HepG2 (cell line): Measurements from ENCODE around the gene MIGA2. TPM values are rescaled to one million over a fixed set of nuclear protein-coding genes. Genes with fewer than 3 reads are reported as not detected.
A peak's percentile ranks its signal among the peaks of the same experiment; 100 is the strongest.

Experiments
- ATAC-seq: fragments of 200-7000 bp; cut with Tn5 transposase; 3 replicates; pipeline ENCODE4 v1.9.1; 2020; ENCODE audit warnings: mild to moderate bottlenecking, moderate library complexity
- BruUV-seq: library from RNA; stranded (reverse); fragments of 400-500 nt; replicated peaks from 2 replicates; lab custom pipeline; 2021; lab: Mats Ljungman, UMichigan
- CTCF ChIA-PET: fragments of 300-600 bp; formaldehyde crosslinking; extraction: SDS; loops from one replicate; lab custom pipeline; 2021; ENCODE audit warnings: low total read pairs, inconsistent platforms, low intra/inter-chr PET ratio; lab: Yijun Ruan, JAX
- POLR2A ChIA-PET: fragments of 350-600 bp; sonication (Branson Sonifier 250); formaldehyde crosslinking; loops from one replicate; lab custom pipeline; 2020; ENCODE audit warnings: antibody characterized with exemption, inconsistent platforms; lab: Yijun Ruan, JAX
- DNase-seq: peaks from one replicate; pipeline ENCODE4 v3.0.0-alpha.2; 2015; ENCODE audit warnings: low spot score
- FAIRE-seq: peaks from 3 replicates; lab custom pipeline; 2011; peaks lifted over from hg19 to GRCh38; lab: Jason Lieb, UNC
- H2AFZ ChIP-seq: one replicate; pipeline ENCODE4 v1.6.1; 2011; ENCODE audit warnings: low read length, inconsistent platforms
- H3K27ac ChIP-seq: fragments of 300-600 bp; 3 replicates; pipeline ENCODE4 v1.8.0; 2011; ENCODE audit warnings: mixed run types, mild to moderate bottlenecking, mixed read lengths, low read length, inconsistent platforms; ENCODE audit not compliant: insufficient read depth; ENCODE audit errors: extremely low read length
- H3K27me3 ChIP-seq, 2 experiments: fragments of 200-600 bp in 1 of 2; 2 replicates in 1 of 2; 3 replicates in 1 of 2; pipeline versions ENCODE4 v1.6.0 to v1.8.0; 2011; ENCODE audit warnings: low read length in 2 of 2, mild to moderate bottlenecking in 2 of 2, moderate library complexity in 2 of 2, inconsistent platforms in 1 of 2; ENCODE audit not compliant: insufficient read depth in 2 of 2, control insufficient read depth in 1 of 2
- H3K36me3 ChIP-seq, 2 experiments: fragments of 200-600 bp in 1 of 2; replicated peaks in 1 of 2; 2 replicates in 1 of 2; 3 replicates in 1 of 2; pipeline versions ENCODE4 v1.5.1 to v1.8.0; 2011; ENCODE audit warnings: low read length in 2 of 2, inconsistent platforms in 1 of 2; ENCODE audit not compliant: insufficient read depth in 2 of 2, control insufficient read depth in 1 of 2
- H3K4me1 ChIP-seq: 2 replicates; pipeline ENCODE4 v1.5.1; 2012; ENCODE audit warnings: low read length, inconsistent platforms; ENCODE audit not compliant: insufficient read depth
- H3K4me2 ChIP-seq: 2 replicates; pipeline ENCODE4 v1.6.0; 2011; ENCODE audit warnings: low read depth, low read length, inconsistent platforms
- H3K4me3 ChIP-seq, 3 experiments: fragments of 200-600 bp in 1 of 3; sonication (generic), shearing (Covaris generic) in 1 of 3; replicated peaks in 1 of 3; 2 replicates each; pipeline ENCODE4 v1.5.1; 2011 to 2016; ENCODE audit warnings: low read length in 3 of 3, inconsistent platforms in 2 of 3, low read depth in 2 of 3, mild to moderate bottlenecking in 2 of 3, control low read depth in 1 of 3, mixed read lengths in 1 of 3; ENCODE audit not compliant: insufficient read depth in 1 of 3
- H3K79me2 ChIP-seq: one replicate; pipeline ENCODE4 v1.6.1; 2011; ENCODE audit warnings: low read length, inconsistent platforms; ENCODE audit not compliant: insufficient read depth
- H3K9ac ChIP-seq: 2 replicates; pipeline ENCODE4 v1.6.0; 2011; ENCODE audit warnings: mild to moderate bottlenecking, low read depth, low read length, inconsistent platforms; ENCODE audit not compliant: insufficient read depth
- H3K9me3 ChIP-seq: 2 replicates; pipeline ENCODE4 v1.5.1; 2012; ENCODE audit warnings: mild to moderate bottlenecking, low read length
- H4K20me1 ChIP-seq: 2 replicates; pipeline ENCODE4 v1.6.0; 2011; ENCODE audit warnings: inconsistent platforms, mild to moderate bottlenecking, low read length, moderate library complexity; ENCODE audit not compliant: insufficient read depth
- AKAP8 ChIP-seq: sonication (generic); formaldehyde crosslinking; IDR thresholded peaks from 2 replicates; pipeline ENCODE4 v1.5.1; 2020; ENCODE audit warnings: mild to moderate bottlenecking, missing genetic modification reagents
- MYNN ChIP-seq: sonication (generic); formaldehyde crosslinking; IDR thresholded peaks from 2 replicates; pipeline ENCODE4 v1.4.0; 2020; ENCODE audit warnings: mild to moderate bottlenecking, low read depth, missing genetic modification reagents
- NFE2L2 ChIP-seq: fragments of 150-350 bp; IDR thresholded peaks from 2 replicates; pipeline ENCODE4 v1.6.1; 2014; ENCODE audit warnings: low read length
- RARG ChIP-seq: sonication (generic); formaldehyde crosslinking; IDR thresholded peaks from 2 replicates; pipeline ENCODE4 v1.4.0; 2020; ENCODE audit warnings: low read depth, mild to moderate bottlenecking, missing genetic modification reagents
- SPEN ChIP-seq: sonication (generic); formaldehyde crosslinking; IDR thresholded peaks from 2 replicates; pipeline ENCODE4 v1.5.1; 2020; ENCODE audit warnings: low read depth, mild to moderate bottlenecking, missing genetic modification reagents
- STAT5B ChIP-seq: sonication (generic); formaldehyde crosslinking; IDR thresholded peaks from 2 replicates; pipeline ENCODE4 v1.4.0; 2020; ENCODE audit warnings: missing genetic modification reagents
- SUZ12 ChIP-seq: fragments of 150-350 bp; IDR thresholded peaks from 2 replicates; pipeline ENCODE4 v1.6.1; 2014; ENCODE audit warnings: low read depth, low read length
- TGIF2 ChIP-seq: IDR thresholded peaks from 2 replicates; pipeline ENCODE4 v1.6.1; 2016; ENCODE audit warnings: control low read depth, missing compliant biosample characterization
- TSC22D2 ChIP-seq: sonication (generic); formaldehyde crosslinking; IDR thresholded peaks from 2 replicates; pipeline ENCODE4 v1.5.1; 2020; ENCODE audit warnings: missing genetic modification reagents, mild to moderate bottlenecking, borderline replicate concordance
- ZMYM3 ChIP-seq: sonication (generic); formaldehyde crosslinking; IDR thresholded peaks from 2 replicates; pipeline ENCODE4 v1.5.1; 2020; ENCODE audit warnings: mild to moderate bottlenecking, missing genetic modification reagents
- ZNF256 ChIP-seq: sonication (generic); formaldehyde crosslinking; conservative IDR thresholded peaks from 2 replicates; pipeline ENCODE4 v1.4.0; 2020; ENCODE audit warnings: missing genetic modification reagents
- ZNF296 ChIP-seq: sonication (generic); formaldehyde crosslinking; conservative IDR thresholded peaks from 2 replicates; pipeline ENCODE4 v1.5.0; 2020; ENCODE audit warnings: mild to moderate bottlenecking, missing genetic modification reagents
- ZNF383 ChIP-seq: sonication (generic); formaldehyde crosslinking; IDR thresholded peaks from 2 replicates; pipeline ENCODE4 v1.4.0; 2020; ENCODE audit warnings: missing genetic modification reagents, mild to moderate bottlenecking, borderline replicate concordance
- ZNF781 ChIP-seq: sonication (generic); formaldehyde crosslinking; IDR thresholded peaks from 2 replicates; pipeline ENCODE4 v1.5.1; 2020; ENCODE audit warnings: borderline replicate concordance, mild to moderate bottlenecking, missing genetic modification reagents; ENCODE audit errors: not compliant biosample characterization
- ZNF83 ChIP-seq: sonication (generic); formaldehyde crosslinking; IDR thresholded peaks from 2 replicates; pipeline ENCODE4 v1.4.0; 2020; ENCODE audit warnings: missing genetic modification reagents, mild to moderate bottlenecking, borderline replicate concordance
- WGBS: methylation state at CpG from one replicate; pipeline ENCODE4 v1.1.6; 2017; ENCODE audit warnings: low lambda C conversion rate; 5-methylcytosine and 5-hydroxymethylcytosine counted together
- in situ Hi-C: cut with HindIII; loops from 2 replicates; pipeline ENCODE4 v1.10.0; 2017; ENCODE audit warnings: low pct_unique_long_range_greater_than_20kb; ENCODE audit not compliant: extremely low pct_ligation_motif_present
- intact Hi-C: fragments of 100-400 bp; cut with micrococcal nuclease; formaldehyde crosslinking; loops from one replicate; pipeline ENCODE4 v1.10.0; 2022; ENCODE audit not compliant: unreplicated experiment
- polyA plus RNA-seq, 8 experiments: library from polyadenylated mRNA; depleted of rRNA in 3 of 8; stranded (reverse) in 7 of 8; unstranded in 1 of 8; fragments of >200 nt; fragmentation: Illumina TruSeq in 4 of 8; extraction: Trizol in 4 of 8; gene quantifications; 2 replicates each; pipeline versions ENCODE4 v1.2.1 to v1.2.3, GENCODE V29; 2011 to 2016; ENCODE audit warnings: low read depth in 4 of 8, missing spikeins in 1 of 8, mixed read lengths in 1 of 8; ENCODE audit not compliant: insufficient read depth in 1 of 8
- total RNA-seq, 5 experiments: library from RNA; depleted of rRNA; stranded (reverse); fragments of >200 nt; fragmentation: Illumina TruSeq; extraction: Trizol; gene quantifications; 2 replicates each; pipeline ENCODE4 v1.2.3, GENCODE V29; 2016; ENCODE audit warnings: low read depth in 1 of 5
- TF ChIP-seq, protein P1 (sequence below): sonication (generic); formaldehyde crosslinking; IDR thresholded peaks from 2 replicates; pipeline ENCODE4 v1.5.1; 2020; ENCODE audit warnings: missing genetic modification reagents, mild to moderate bottlenecking, borderline replicate concordance
- TF ChIP-seq, protein P2 (sequence below): sonication (generic); formaldehyde crosslinking; IDR thresholded peaks from 2 replicates; pipeline ENCODE4 v1.8.0; 2023; ENCODE audit warnings: mild to moderate bottlenecking, missing genetic modification reagents
- TF ChIP-seq, protein P3 (sequence below): sonication (generic); formaldehyde crosslinking; IDR thresholded peaks from 2 replicates; pipeline ENCODE4 v1.8.0; 2022; ENCODE audit warnings: missing genetic modification reagents, mild to moderate bottlenecking, borderline replicate concordance
- TF ChIP-seq, protein P4 (sequence below): IDR thresholded peaks from 2 replicates; pipeline ENCODE4 v1.6.1; 2012; ENCODE audit warnings: inconsistent platforms
- TF ChIP-seq, protein P5 (sequence below): sonication (generic); formaldehyde crosslinking; IDR thresholded peaks from 2 replicates; pipeline ENCODE4 v1.4.0; 2020; ENCODE audit warnings: mild to moderate bottlenecking, missing genetic modification reagents

Gene MIGA2
- total and polyA plus RNA-seq, 2 of the 13 experiments (the other 11 are each of a cell fraction or from before 2014, with no cell fraction given), result 10.8 to 17.1 TPM

DNA sequence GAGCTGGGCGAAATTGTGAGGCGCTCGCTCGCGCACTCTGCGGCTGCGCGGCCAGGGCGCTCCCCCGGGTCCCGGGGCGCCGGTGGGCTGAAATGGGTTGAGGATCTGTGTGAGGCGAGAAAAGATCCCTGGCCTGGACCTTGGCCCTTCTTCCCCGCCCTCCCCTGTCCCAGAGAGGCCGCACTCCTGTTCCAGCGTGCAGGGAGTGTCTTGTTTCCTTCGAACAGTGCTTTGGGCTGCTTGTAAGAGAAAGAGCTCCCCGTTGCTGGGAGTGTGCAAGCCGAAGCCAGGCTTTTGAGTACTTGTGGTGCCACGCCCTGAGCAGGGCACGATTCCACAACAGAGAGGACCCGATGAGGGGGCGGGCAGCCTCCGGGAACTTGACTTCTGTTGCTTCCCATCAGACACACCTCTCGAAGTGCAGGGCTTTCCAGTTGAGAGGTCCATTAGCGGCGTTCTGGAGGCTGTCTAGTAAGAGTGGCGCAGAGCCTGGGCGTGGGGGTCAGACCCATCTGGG is 45.0 kb downstream of the MIGA2 start:
- H3K9me3 ChIP-seq, result no peaks in the 10 kb centered on the region
- in situ Hi-C loops (no loop called here), intact Hi-C loops (loop anchor here (5.0 kb wide), 1 partner anchor 44 kb away; the partner anchor contains the start of gene MIGA2)
- H3K36me3 ChIP-seq, result peaks cover 10 to 22% of the 10 kb centered on the region in 2 experiments
- WGBS, result 3% methylated on average over 8 of the region's 30 CpGs
- H2AFZ ChIP-seq, result no peak overlapping the region
- DNase-seq, result no peak
- peak overlapping the region; percentile 99 for H3K4me2 ChIP-seq
- peak overlapping the region; percentile 90 for H3K9ac ChIP-seq
- no peaks in the 10 kb centered on the region for H4K20me1 ChIP-seq
- peaks cover 64% of the 10 kb centered on the region for H3K4me1 ChIP-seq
- peak overlapping the region; percentile 84 for H3K27ac ChIP-seq
- FAIRE-seq, result no peak
- peak; percentile 66; the same call in 2 of the 3 replicates for ATAC-seq
- H3K79me2 ChIP-seq, result peaks cover 41% of the 10 kb centered on the region
- TSS peak; percentile 71 for BruUV-seq
- peak overlapping the region; percentile 65 to 97 (median 87) for H3K4me3 ChIP-seq
- CTCF ChIA-PET, result no interaction called here
- POLR2A ChIA-PET, result interaction anchor here (0.8 to 1.8 kb wide), 16 partner anchors 9 to 416 kb away, joined by 3 to 18 read pairs (median 6); partner anchors contain the start of genes CRAT, MIGA2, PTPA and SH3GLB2
- no peaks in the 10 kb centered on the region for H3K27me3 ChIP-seq
- TF ChIP-seq, protein P1, sequence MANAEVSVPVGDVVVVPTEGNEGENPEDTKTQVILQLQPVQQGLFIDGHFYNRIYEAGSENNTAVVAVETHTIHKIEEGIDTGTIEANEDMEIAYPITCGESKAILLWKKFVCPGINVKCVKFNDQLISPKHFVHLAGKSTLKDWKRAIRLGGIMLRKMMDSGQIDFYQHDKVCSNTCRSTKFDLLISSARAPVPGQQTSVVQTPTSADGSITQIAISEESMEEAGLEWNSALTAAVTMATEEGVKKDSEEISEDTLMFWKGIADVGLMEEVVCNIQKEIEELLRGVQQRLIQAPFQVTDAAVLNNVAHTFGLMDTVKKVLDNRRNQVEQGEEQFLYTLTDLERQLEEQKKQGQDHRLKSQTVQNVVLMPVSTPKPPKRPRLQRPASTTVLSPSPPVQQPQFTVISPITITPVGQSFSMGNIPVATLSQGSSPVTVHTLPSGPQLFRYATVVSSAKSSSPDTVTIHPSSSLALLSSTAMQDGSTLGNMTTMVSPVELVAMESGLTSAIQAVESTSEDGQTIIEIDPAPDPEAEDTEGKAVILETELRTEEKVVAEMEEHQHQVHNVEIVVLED (CRISPR knock-in tag), result no peak
- TF ChIP-seq TSC22D2 (CRISPR knock-in tag) (0 out of 2 replicates have a peak, but pooled peaks have one; percentile 26), ZMYM3 (peak; percentile 87), ZNF83 (CRISPR knock-in tag) (no peak), AKAP8 (CRISPR knock-in tag) (no peak), ZNF781 (peak; percentile 9), STAT5B (CRISPR knock-in tag) (no peak), SPEN (CRISPR knock-in tag) (no peak), ZNF256 (CRISPR knock-in tag) (no peak), TGIF2 (CRISPR knock-in tag) (0 out of 2 replicates have a peak, but pooled peaks have one; percentile 10), ZNF383 (CRISPR knock-in tag) (no peak), MYNN (CRISPR knock-in tag) (no peak), RARG (CRISPR knock-in tag) (no peak), NFE2L2 (no peak), SUZ12 (no peak), ZNF296 (CRISPR knock-in tag) (no peak)
- TF ChIP-seq, protein P2, sequence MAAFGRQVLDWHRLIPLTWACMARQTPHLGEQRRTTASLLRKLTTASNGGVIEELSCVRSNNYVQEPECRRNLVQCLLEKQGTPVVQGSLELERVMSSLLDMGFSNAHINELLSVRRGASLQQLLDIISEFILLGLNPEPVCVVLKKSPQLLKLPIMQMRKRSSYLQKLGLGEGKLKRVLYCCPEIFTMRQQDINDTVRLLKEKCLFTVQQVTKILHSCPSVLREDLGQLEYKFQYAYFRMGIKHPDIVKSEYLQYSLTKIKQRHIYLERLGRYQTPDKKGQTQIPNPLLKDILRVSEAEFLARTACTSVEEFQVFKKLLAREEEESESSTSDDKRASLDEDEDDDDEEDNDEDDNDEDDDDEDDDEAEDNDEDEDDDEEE (CRISPR knock-in tag), result no peak
- TF ChIP-seq, protein P3, sequence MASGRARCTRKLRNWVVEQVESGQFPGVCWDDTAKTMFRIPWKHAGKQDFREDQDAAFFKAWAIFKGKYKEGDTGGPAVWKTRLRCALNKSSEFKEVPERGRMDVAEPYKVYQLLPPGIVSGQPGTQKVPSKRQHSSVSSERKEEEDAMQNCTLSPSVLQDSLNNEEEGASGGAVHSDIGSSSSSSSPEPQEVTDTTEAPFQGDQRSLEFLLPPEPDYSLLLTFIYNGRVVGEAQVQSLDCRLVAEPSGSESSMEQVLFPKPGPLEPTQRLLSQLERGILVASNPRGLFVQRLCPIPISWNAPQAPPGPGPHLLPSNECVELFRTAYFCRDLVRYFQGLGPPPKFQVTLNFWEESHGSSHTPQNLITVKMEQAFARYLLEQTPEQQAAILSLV (CRISPR knock-in tag), result no peak
- TF ChIP-seq, protein P4, sequence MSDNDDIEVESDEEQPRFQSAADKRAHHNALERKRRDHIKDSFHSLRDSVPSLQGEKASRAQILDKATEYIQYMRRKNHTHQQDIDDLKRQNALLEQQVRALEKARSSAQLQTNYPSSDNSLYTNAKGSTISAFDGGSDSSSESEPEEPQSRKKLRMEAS, result peak; percentile 14; the same call in 1 of the 2 replicates
- TF ChIP-seq, protein P5, sequence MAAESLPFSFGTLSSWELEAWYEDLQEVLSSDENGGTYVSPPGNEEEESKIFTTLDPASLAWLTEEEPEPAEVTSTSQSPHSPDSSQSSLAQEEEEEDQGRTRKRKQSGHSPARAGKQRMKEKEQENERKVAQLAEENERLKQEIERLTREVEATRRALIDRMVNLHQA (CRISPR knock-in tag), result no peak
